ENCODE data around the gene CDC27.

DNA sequence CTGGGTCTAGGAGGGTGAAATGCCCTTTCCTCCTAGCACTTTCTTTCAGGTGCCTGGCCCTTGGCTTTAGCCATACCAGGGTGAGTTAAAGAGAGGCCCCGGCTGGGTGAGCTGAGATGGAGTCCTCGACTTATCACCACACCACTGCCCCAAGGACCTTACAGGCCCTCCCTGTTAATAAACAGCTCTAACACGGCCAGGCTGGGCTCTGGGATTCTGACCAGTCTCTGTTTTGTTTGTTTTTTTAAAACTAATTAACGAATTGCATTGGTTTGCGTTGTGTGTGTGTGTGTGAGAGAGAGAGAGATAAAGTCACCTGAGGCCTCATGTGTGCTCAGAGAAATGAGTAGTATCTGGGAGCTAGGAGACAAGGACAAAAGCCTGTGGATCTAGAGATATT, 34.4 kb upstream of the CDC27 start:
- TF ChIP-seq CTCF (conservative IDR thresholded peaks at IDR 0.05; ENCODE audit: low read length) (no peak), EZH2phosphoT487 (IDR thresholded peaks at IDR 0.05; ENCODE audit: borderline replicate concordance) (no peak)

Measured in Loucy (cell line).